22Rv1 (cell line): ENCODE results near the gene ICA1.

Experiments used
- ZFX ChIP-seq: fragments of 450-650 bp; IDR thresholded peaks from 2 replicates; pipeline ENCODE4 v1.6.1; 2017; ENCODE audit warnings: antibody characterized with exemption, borderline replicate concordance
- TF ChIP-seq, protein P1 (sequence below): fragments of 450-650 bp; IDR thresholded peaks from 2 replicates; pipeline ENCODE4 v1.5.1; 2017; ENCODE audit warnings: mild to moderate bottlenecking

DNA sequence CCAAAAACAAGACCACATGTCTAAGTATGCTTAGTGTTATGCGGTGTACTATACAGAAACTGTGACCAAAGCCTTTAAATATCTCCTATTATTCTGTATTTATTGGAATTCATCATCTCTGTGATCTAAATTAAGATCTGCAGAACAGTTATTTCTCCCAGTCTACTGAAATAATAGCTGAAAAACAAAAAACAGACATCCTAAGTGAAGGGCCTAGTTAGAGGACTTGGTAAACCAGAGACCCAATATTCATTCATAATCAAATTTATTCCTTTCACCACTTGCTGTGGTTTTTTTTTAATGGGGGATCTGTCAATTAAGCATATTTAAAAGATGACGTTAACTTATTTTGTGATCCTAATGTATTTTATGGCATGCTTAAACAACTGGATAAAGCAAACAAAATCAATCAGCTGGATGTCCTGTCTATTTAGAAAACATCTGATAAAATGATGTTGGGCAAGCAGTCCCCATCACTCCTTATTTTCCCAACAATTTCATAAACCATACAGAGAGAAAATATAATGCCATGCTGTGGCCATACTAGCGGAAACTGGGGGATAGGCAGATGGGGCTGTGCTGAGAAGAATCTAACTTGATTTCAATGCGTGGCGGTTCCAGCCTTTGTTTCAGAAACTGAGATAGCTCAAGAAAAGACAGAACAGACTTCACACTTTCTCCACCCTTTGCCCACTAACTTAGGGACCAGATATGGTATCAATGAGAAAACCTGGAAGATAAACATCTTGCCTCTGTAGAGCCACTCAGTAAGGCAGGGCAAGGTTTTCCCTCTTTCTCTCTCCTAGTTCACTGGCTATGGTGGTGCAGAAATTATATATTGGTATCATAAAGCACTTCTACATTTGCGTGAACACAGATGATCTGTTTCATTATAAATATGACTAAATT is 32.9 kb downstream of the ICA1 start:
- TF ChIP-seq, protein P1, sequence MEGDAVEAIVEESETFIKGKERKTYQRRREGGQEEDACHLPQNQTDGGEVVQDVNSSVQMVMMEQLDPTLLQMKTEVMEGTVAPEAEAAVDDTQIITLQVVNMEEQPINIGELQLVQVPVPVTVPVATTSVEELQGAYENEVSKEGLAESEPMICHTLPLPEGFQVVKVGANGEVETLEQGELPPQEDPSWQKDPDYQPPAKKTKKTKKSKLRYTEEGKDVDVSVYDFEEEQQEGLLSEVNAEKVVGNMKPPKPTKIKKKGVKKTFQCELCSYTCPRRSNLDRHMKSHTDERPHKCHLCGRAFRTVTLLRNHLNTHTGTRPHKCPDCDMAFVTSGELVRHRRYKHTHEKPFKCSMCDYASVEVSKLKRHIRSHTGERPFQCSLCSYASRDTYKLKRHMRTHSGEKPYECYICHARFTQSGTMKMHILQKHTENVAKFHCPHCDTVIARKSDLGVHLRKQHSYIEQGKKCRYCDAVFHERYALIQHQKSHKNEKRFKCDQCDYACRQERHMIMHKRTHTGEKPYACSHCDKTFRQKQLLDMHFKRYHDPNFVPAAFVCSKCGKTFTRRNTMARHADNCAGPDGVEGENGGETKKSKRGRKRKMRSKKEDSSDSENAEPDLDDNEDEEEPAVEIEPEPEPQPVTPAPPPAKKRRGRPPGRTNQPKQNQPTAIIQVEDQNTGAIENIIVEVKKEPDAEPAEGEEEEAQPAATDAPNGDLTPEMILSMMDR: no peak
- no peak for TF ChIP-seq ZFX
